IMR-90 (cell line): ENCODE measurements around the gene PDCD1. TPM values are rescaled to one million over a fixed set of nuclear protein-coding genes. Genes with fewer than 3 reads are reported as not detected.

ENCODE experiments used
- ATAC-seq: fragments of 200-7000 bp; cut with Tn5 transposase; 2 replicates; pipeline ENCODE4 v1.9.1; 2020; ENCODE audit warnings: low read depth, mild to moderate bottlenecking, moderate library complexity
- BruUV-seq: library from RNA; stranded (reverse); fragments of 400-500 nt; replicated peaks from 2 replicates; lab custom pipeline; 2021; lab: Mats Ljungman, UMichigan
- CTCF ChIA-PET: fragments of 300-600 bp; formaldehyde crosslinking; extraction: SDS; loops from one replicate; lab custom pipeline; 2021; ENCODE audit warnings: antibody characterized with exemption; lab: Yijun Ruan, JAX
- POLR2A ChIA-PET: fragments of 300-600 bp; sonication (Branson Sonifier 250); formaldehyde crosslinking; loops from one replicate; lab custom pipeline; 2022; ENCODE audit warnings: antibody characterized with exemption; ENCODE audit not compliant: unreplicated experiment; lab: Charles Lee
- DNase-seq: peaks from one replicate; pipeline ENCODE4 v3.0.0; 2013
- H2AFZ ChIP-seq: replicated peaks from 2 replicates; pipeline ENCODE3; 2013; ENCODE audit warnings: low read length, mild to moderate bottlenecking; ENCODE audit not compliant: poor library complexity
- H2AK5ac ChIP-seq: 2 replicates; pipeline ENCODE4 v1.6.1; 2013; ENCODE audit warnings: low read depth, low read length, inconsistent platforms
- H2AK9ac ChIP-seq: replicated peaks from 2 replicates; pipeline ENCODE3; 2013; ENCODE audit warnings: mild to moderate bottlenecking, low read depth, low read length, moderate library complexity; ENCODE audit not compliant: poor library complexity
- H2BK120ac ChIP-seq: 2 replicates; pipeline ENCODE4 v1.6.1; 2013; ENCODE audit warnings: low read depth, low read length, inconsistent platforms
- H2BK15ac ChIP-seq: 3 replicates; pipeline ENCODE4 v1.6.1; 2013; ENCODE audit warnings: low read depth, low read length, inconsistent platforms
- H2BK20ac ChIP-seq: 2 replicates; pipeline ENCODE4 v1.6.1; 2013; ENCODE audit warnings: low read depth, mild to moderate bottlenecking, inconsistent platforms, low read length, moderate library complexity
- H2BK5ac ChIP-seq: 2 replicates; pipeline ENCODE4 v1.6.1; 2013; ENCODE audit warnings: mild to moderate bottlenecking, low read depth, low read length, inconsistent platforms; ENCODE audit not compliant: poor library complexity, severe bottlenecking
- H3K14ac ChIP-seq: replicated peaks from 2 replicates; pipeline ENCODE4 v1.6.1; 2013; ENCODE audit warnings: low read depth, low read length, inconsistent platforms
- H3K18ac ChIP-seq: 2 replicates; pipeline ENCODE4 v1.6.1; 2013; ENCODE audit warnings: low read depth, low read length, control low read depth
- H3K23ac ChIP-seq: 2 replicates; pipeline ENCODE4 v1.6.1; 2013; ENCODE audit warnings: low read depth, low read length, inconsistent platforms
- H3K27ac ChIP-seq: 2 replicates; pipeline ENCODE4 v1.5.1; 2013; ENCODE audit warnings: mild to moderate bottlenecking, control low read depth, low read length; ENCODE audit not compliant: insufficient read depth
- H3K27me3 ChIP-seq: 2 replicates; pipeline ENCODE4 v1.6.1; 2013; ENCODE audit warnings: low read length; ENCODE audit not compliant: control insufficient read depth, insufficient read depth
- H3K36me3 ChIP-seq: 2 replicates; pipeline ENCODE4 v1.6.1; 2013; ENCODE audit warnings: low read length, mixed read lengths; ENCODE audit not compliant: control insufficient read depth, insufficient read depth
- H3K4ac ChIP-seq: 2 replicates; pipeline ENCODE4 v1.6.1; 2013; ENCODE audit warnings: low read depth, low read length, inconsistent platforms
- H3K4me1 ChIP-seq: 2 replicates; pipeline ENCODE4 v1.6.1; 2013; ENCODE audit warnings: low read length, mixed read lengths; ENCODE audit not compliant: control insufficient read depth, insufficient read depth
- H3K4me2 ChIP-seq: 2 replicates; pipeline ENCODE4 v1.6.1; 2013; ENCODE audit warnings: low read depth, mild to moderate bottlenecking, control low read depth, low read length, moderate library complexity
- H3K4me3 ChIP-seq: 2 replicates; pipeline ENCODE4 v1.5.1; 2013; ENCODE audit warnings: low read depth, mild to moderate bottlenecking, control low read depth, low read length, moderate library complexity; ENCODE audit not compliant: insufficient read depth
- H3K56ac ChIP-seq: 2 replicates; pipeline ENCODE4 v1.6.1; 2013; ENCODE audit warnings: low read length, inconsistent platforms; ENCODE audit not compliant: insufficient read depth; ENCODE audit errors: extremely low read depth
- H3K79me1 ChIP-seq, 2 experiments: 2 replicates each; pipeline ENCODE4 v1.6.1; 2013; ENCODE audit warnings: low read length in 2 of 2, inconsistent platforms in 1 of 2, low read depth in 1 of 2
- H3K9ac ChIP-seq: 2 replicates; pipeline ENCODE4 v1.6.1; 2013; ENCODE audit warnings: low read depth, low read length, control low read depth
- H3K9me1 ChIP-seq: 2 replicates; pipeline ENCODE4 v1.6.1; 2013; ENCODE audit warnings: low read length, inconsistent platforms; ENCODE audit not compliant: insufficient read depth
- H3K9me3 ChIP-seq: 2 replicates; pipeline ENCODE4 v1.6.1; 2013; ENCODE audit warnings: low read length; ENCODE audit not compliant: control insufficient read depth, insufficient read depth
- H4K20me1 ChIP-seq: 2 replicates; pipeline ENCODE4 v1.6.1; 2013; ENCODE audit warnings: low read length, inconsistent platforms; ENCODE audit not compliant: insufficient read depth
- H4K5ac ChIP-seq: 2 replicates; pipeline ENCODE4 v1.6.1; 2013; ENCODE audit warnings: mild to moderate bottlenecking, low read depth, low read length, control low read depth
- H4K8ac ChIP-seq, 2 experiments: 2 replicates each; pipeline ENCODE4 v1.6.1; 2013; ENCODE audit warnings: low read depth in 2 of 2, low read length in 2 of 2, control low read depth in 1 of 2, inconsistent platforms in 1 of 2
- H4K91ac ChIP-seq: 2 replicates; pipeline ENCODE4 v1.6.1; 2013; ENCODE audit warnings: low read depth, low read length, inconsistent platforms; ENCODE audit not compliant: insufficient read depth
- CHD1 ChIP-seq: IDR thresholded peaks from 2 replicates; pipeline ENCODE4 v1.6.1; 2012; ENCODE audit warnings: low read depth, low read length, improper control_type of control experiment
- MAFK ChIP-seq: IDR thresholded peaks from 2 replicates; pipeline ENCODE4 v1.6.1; 2012; ENCODE audit warnings: low read depth, low read length, improper control_type of control experiment
- MAZ ChIP-seq: IDR thresholded peaks from 2 replicates; pipeline ENCODE4 v1.6.1; 2012; ENCODE audit warnings: low read depth, mild to moderate bottlenecking, low read length, improper control_type of control experiment, moderate library complexity, borderline replicate concordance
- NFE2L2 ChIP-seq: fragments of 150-350 bp; IDR thresholded peaks from 2 replicates; pipeline ENCODE4 v1.6.1; 2016; ENCODE audit warnings: low read depth, mild to moderate bottlenecking, low read length
- POLR2A ChIP-seq: IDR thresholded peaks from 2 replicates; pipeline ENCODE4 v1.6.1; 2012; ENCODE audit warnings: mild to moderate bottlenecking, low read depth, low read length
- RFX5 ChIP-seq: IDR thresholded peaks from 2 replicates; pipeline ENCODE4 v1.8.0; 2012; ENCODE audit warnings: low read depth, mild to moderate bottlenecking, low read length, moderate library complexity
- SMC3 ChIP-seq: fragments of 150-350 bp; IDR thresholded peaks from 2 replicates; pipeline ENCODE4 v1.6.1; 2016; ENCODE audit warnings: low read depth, mild to moderate bottlenecking, antibody characterized with exemption, low read length, moderate library complexity
- WGBS, 2 experiments: methylation state at CpG; one replicate each; pipeline versions ENCODE4 v1.1.5 to v1.1.7; 2013; ENCODE audit warnings: missing lambda C conversion rate in 2 of 2; ENCODE audit not compliant: insufficient read length in 1 of 2; ENCODE audit errors: extremely low coverage in 2 of 2; 5-methylcytosine and 5-hydroxymethylcytosine counted together
- dilution Hi-C: fragments of 300-500 bp; cut with HindIII; formaldehyde crosslinking; loops from one replicate; pipeline ENCODE4 v1.14.3; 2018; ENCODE audit warnings: low sequenced_read_pairs; ENCODE audit not compliant: unreplicated experiment
- in situ Hi-C: fragments of 300-500 bp; cut with MboI; formaldehyde crosslinking; loops from 3 replicates; pipeline ENCODE4 v1.14.3; 2019; ENCODE audit warnings: low sequenced_read_pairs, inconsistent platforms, mixed read lengths
- intact Hi-C: fragments of 100-400 bp; cut with micrococcal nuclease; formaldehyde crosslinking; loops from 2 replicates; pipeline ENCODE4 v1.10.0; 2022
- polyA plus RNA-seq, 3 experiments: library from polyadenylated mRNA; depleted of rRNA; stranded (reverse); fragments of >200 nt; gene quantifications; 2 replicates each; pipeline ENCODE4 v1.2.3, GENCODE V29; 2012; ENCODE audit warnings: low replicate concordance in 1 of 3
- total RNA-seq: library from RNA; depleted of rRNA; stranded (reverse); fragments of >200 nt; gene quantifications from 2 replicates; pipeline ENCODE4 v1.2.3, GENCODE V29; 2012
- TF ChIP-seq, protein P1 (sequence below): conservative IDR thresholded peaks from 2 replicates; pipeline ENCODE4 v1.5.1; 2012; ENCODE audit warnings: mild to moderate bottlenecking, low read depth, low read length, improper control_type of control experiment
- TF ChIP-seq, protein P2 (sequence below): fragments of 150-350 bp; IDR thresholded peaks from 2 replicates; pipeline ENCODE4 v1.6.1; 2016; ENCODE audit warnings: low read depth, mild to moderate bottlenecking, low read length, moderate library complexity, borderline replicate concordance

PDCD1 gene
- total and polyA plus RNA-seq, 2 of the 4 experiments (the other 2 are of a cell fraction), result not detected

DNA sequence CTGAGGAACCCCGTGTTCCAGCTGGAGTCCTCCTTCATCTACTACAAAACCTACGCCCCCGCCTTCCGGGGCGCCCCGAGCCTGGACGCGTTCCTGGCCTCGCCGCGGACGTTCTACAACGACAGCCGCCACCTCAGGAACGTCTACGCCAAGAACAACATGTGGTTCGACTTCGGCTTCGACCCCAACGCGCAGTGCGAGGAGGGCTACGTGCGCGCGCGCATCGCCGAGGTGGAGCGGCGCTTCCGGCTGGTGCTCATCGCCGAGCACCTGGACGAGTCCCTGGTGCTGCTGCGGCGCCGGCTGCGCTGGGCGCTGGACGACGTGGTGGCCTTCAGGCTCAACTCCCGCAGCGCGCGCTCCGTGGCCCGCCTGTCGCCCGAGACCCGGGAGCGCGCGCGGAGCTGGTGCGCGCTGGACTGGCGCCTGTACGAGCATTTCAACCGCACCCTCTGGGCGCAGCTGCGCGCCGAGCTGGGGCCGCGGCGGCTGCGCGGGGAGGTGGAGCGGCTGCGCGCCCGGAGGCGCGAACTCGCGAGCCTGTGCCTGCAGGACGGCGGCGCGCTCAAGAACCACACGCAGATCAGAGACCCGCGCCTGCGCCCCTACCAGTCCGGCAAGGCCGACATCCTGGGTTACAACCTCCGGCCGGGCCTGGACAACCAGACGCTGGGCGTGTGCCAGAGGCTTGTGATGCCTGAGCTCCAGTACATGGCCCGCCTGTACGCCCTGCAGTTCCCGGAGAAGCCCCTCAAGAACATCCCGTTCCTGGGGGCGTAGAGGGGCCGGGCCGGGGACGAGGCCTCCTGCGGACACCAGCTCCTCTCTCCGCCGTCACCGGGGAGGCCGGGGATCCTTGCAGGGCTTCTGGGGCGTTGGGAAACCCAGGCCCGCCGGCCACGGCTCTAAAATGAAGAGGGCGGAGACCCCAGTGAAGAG, 55.0 kb downstream of the PDCD1 start:
- H2AK5ac ChIP-seq, result no peak overlapping the region
- TF ChIP-seq, protein P1, sequence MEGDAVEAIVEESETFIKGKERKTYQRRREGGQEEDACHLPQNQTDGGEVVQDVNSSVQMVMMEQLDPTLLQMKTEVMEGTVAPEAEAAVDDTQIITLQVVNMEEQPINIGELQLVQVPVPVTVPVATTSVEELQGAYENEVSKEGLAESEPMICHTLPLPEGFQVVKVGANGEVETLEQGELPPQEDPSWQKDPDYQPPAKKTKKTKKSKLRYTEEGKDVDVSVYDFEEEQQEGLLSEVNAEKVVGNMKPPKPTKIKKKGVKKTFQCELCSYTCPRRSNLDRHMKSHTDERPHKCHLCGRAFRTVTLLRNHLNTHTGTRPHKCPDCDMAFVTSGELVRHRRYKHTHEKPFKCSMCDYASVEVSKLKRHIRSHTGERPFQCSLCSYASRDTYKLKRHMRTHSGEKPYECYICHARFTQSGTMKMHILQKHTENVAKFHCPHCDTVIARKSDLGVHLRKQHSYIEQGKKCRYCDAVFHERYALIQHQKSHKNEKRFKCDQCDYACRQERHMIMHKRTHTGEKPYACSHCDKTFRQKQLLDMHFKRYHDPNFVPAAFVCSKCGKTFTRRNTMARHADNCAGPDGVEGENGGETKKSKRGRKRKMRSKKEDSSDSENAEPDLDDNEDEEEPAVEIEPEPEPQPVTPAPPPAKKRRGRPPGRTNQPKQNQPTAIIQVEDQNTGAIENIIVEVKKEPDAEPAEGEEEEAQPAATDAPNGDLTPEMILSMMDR, result no peak
- TF ChIP-seq SMC3 (no peak), POLR2A (no peak), MAZ (no peak), NFE2L2 (no peak), RFX5 (no peak), CHD1 (no peak), MAFK (no peak)
- TF ChIP-seq, protein P2, sequence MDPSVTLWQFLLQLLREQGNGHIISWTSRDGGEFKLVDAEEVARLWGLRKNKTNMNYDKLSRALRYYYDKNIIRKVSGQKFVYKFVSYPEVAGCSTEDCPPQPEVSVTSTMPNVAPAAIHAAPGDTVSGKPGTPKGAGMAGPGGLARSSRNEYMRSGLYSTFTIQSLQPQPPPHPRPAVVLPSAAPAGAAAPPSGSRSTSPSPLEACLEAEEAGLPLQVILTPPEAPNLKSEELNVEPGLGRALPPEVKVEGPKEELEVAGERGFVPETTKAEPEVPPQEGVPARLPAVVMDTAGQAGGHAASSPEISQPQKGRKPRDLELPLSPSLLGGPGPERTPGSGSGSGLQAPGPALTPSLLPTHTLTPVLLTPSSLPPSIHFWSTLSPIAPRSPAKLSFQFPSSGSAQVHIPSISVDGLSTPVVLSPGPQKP, result no peak
- H4K8ac ChIP-seq, result no peak overlapping the region
- DNase-seq, result peak; percentile 31
- peak overlapping the region; percentile 44 for H3K4me3 ChIP-seq
- no peaks in the 10 kb centered on the region for H4K20me1 ChIP-seq
- H2BK5ac ChIP-seq, result no peak overlapping the region
- H2BK20ac ChIP-seq, result no peak overlapping the region
- H3K79me1 ChIP-seq, result no peaks in the 10 kb centered on the region
- no peaks in the 10 kb centered on the region for H3K36me3 ChIP-seq
- ChIA-PET POLR2A (no interaction called here), CTCF (no interaction called here)
- H2BK120ac ChIP-seq, result no peak overlapping the region
- H3K4ac ChIP-seq, result no peak overlapping the region
- peak overlapping the region; percentile 75 for H2AFZ ChIP-seq
- H2AK9ac ChIP-seq, result no peak overlapping the region
- H3K27ac ChIP-seq, result no peak overlapping the region
- peaks cover 6% of the 10 kb centered on the region; the same call in 1 of the 2 replicates for H3K4me1 ChIP-seq
- no peak overlapping the region for H3K56ac ChIP-seq
- intact Hi-C loops (no loop called here), dilution Hi-C loops (no loop called here), in situ Hi-C loops (no loop called here)
- no peak overlapping the region for H4K5ac ChIP-seq
- no peaks in the 10 kb centered on the region for H3K9me3 ChIP-seq
- H3K9ac ChIP-seq, result no peak overlapping the region
- no peak overlapping the region for H3K18ac ChIP-seq
- H3K9me1 ChIP-seq, result no peaks in the 10 kb centered on the region; the same call in 1 of the 2 replicates
- H3K27me3 ChIP-seq, result peaks cover 28% of the 10 kb centered on the region
- peak overlapping the region; percentile 65 for H3K4me2 ChIP-seq
- no peak overlapping the region for H2BK15ac ChIP-seq
- no peak overlapping the region for H3K14ac ChIP-seq
- no TSS peak for BruUV-seq
- H4K91ac ChIP-seq, result no peak overlapping the region
- peak; percentile 84 for ATAC-seq
- no peak overlapping the region for H3K23ac ChIP-seq
- 3% methylated on average over 74 of the region's 109 CpGs; no CpG with 5 or more reads in 1 of the 2 experiments for WGBS, 2 experiments
